Stomach (tissue), 9 donors: ENCODE results near the gene CRTC2. TPM values are rescaled to one million over a fixed set of nuclear protein-coding genes. Genes with fewer than 3 reads are reported as not detected.
A peak's percentile ranks its signal among the peaks of the same experiment; 100 is the strongest.

Experiments
- DNase-seq, 2 donors: peaks; one replicate each; pipeline versions ENCODE4 v3.0.0 to v3.0.0-alpha.2; 2013 to 2019
- H3K27ac ChIP-seq, 5 donors: fragments of 200-600 bp in 4 of 5; sonication (generic) in 4 of 5; one replicate each; pipeline ENCODE4 v1.5.1; 2013 to 2019; ENCODE audit warnings: mild to moderate bottlenecking in 1 of 5, moderate library complexity in 1 of 5
- H3K27me3 ChIP-seq, 3 donors: fragments of 200-600 bp; sonication (generic); one replicate each; pipeline ENCODE4 v1.5.1; 2017 to 2019; ENCODE audit warnings: mixed run types in 1 of 3
- H3K36me3 ChIP-seq, 4 donors: fragments of 200-600 bp; sonication (generic); 1 replicate in 3 of 4; 2 replicates in 1 of 4; pipeline ENCODE4 v1.5.1; 2016 to 2019
- H3K4me1 ChIP-seq, 4 donors: fragments of 200-600 bp; sonication (generic); one replicate each; pipeline ENCODE4 v1.5.1; 2016 to 2019
- H3K4me3 ChIP-seq, 4 donors: fragments of 200-600 bp; sonication (generic) in 3 of 4; one replicate each; pipeline ENCODE4 v1.5.1; 2016 to 2019; ENCODE audit warnings: mild to moderate bottlenecking in 1 of 4
- H3K9me3 ChIP-seq, 4 donors: fragments of 200-600 bp; sonication (generic); one replicate each; pipeline ENCODE4 v1.5.1; 2016 to 2019
- CTCF ChIP-seq, 7 experiments: fragments of 450-650 bp in 4 of 7; fragments of 200-600 bp in 3 of 7; sonication (generic) in 3 of 7; IDR thresholded peaks; one replicate each; pipeline ENCODE4 v1.5.1; 2016 to 2019; ENCODE audit warnings: antibody characterized with exemption in 7 of 7, control low read depth in 2 of 7, mild to moderate bottlenecking in 1 of 7
- EP300 ChIP-seq: sonication (generic); formaldehyde crosslinking; IDR thresholded peaks from one replicate; pipeline ENCODE4 v1.6.1; 2017; ENCODE audit warnings: antibody characterized with exemption
- POLR2A ChIP-seq, 4 donors: fragments of 450-650 bp; IDR thresholded peaks; one replicate each; pipeline ENCODE4 v1.6.1; 2016; ENCODE audit warnings: antibody characterized with exemption in 4 of 4, control low read depth in 2 of 4, mild to moderate bottlenecking in 1 of 4, moderate library complexity in 1 of 4
- POLR2AphosphoS5 ChIP-seq, 3 donors: sonication (generic); formaldehyde crosslinking; IDR thresholded peaks; one replicate each; pipeline ENCODE4 v1.6.1; 2016; ENCODE audit warnings: antibody characterized with exemption in 3 of 3
- WGBS, 5 donors: extraction: QIAGEN DNeasy Blood & Tissue Kit in 3 of 5; methylation state at CpG; one replicate each; pipeline versions ENCODE4 v1.1.5 to v1.1.7; 2013 to 2018; 5-methylcytosine and 5-hydroxymethylcytosine counted together
- intact Hi-C: fragments of 100-400 bp; cut with DNase I; formaldehyde crosslinking; loops from one replicate; pipeline ENCODE4 v1.15.1; 2023; ENCODE audit warnings: low total_unique reads
- polyA plus RNA-seq, 3 donors: library from polyadenylated mRNA; stranded (reverse); fragments of 200-250 nt; gene quantifications; one replicate each; pipeline ENCODE4 v1.2.3, GENCODE V29; 2013
- total RNA-seq, 5 donors: library from RNA; depleted of rRNA; stranded (reverse); fragments of >200 nt; gene quantifications; one replicate each; pipeline versions ENCODE4 v1.1.0 to v1.2.3, GENCODE V29; 2014 to 2016
- donor health status: healthy with polysubstance abuse.
- donor health status: Bipolar disorder and iron deficiency.
- donor health status: healthy.

The CRTC2 gene
- total and polyA plus RNA-seq, 8 donors, result 1.4 to 49.6 (median 21.6) TPM

GRCh38 chr1:153973071-153973470, 14.7 kb upstream of the CRTC2 start:
- intact Hi-C loops, result no loop called here
- no peaks in the 10 kb centered on the region for H3K9me3 ChIP-seq
- WGBS, 5 donors, result 77 to 96% (median 85%) methylated on average over 3 of the region's 3 CpGs
- H3K27ac ChIP-seq, result no peak overlapping the region
- no peak for DNase-seq
- H3K4me1 ChIP-seq, result peaks cover 15 to 45% (median 37%) of the 10 kb centered on the region in 4 donors
- TF ChIP-seq POLR2A (IDR thresholded peaks at IDR 0.05), result no peak
- TF ChIP-seq CTCF (IDR thresholded peaks at IDR 0.05), result no peak
- TF ChIP-seq POLR2AphosphoS5 (IDR thresholded peaks at IDR 0.05), result peak in 1 of 3 donors; percentile 5
- TF ChIP-seq EP300, result no peak
- no peak overlapping the region for H3K4me3 ChIP-seq
- peaks cover 26 to 38% (median 37%) of the 10 kb centered on the region in 4 donors for H3K36me3 ChIP-seq
- H3K27me3 ChIP-seq, result no peaks in the 10 kb centered on the region

- Histone ChIP-seq H3K9me3 (no peaks in the 10 kb centered on the region), H3K27me3 (no peaks in the 10 kb centered on the region), H3K36me3 (peaks cover 21 to 30% (median 28%) of the 10 kb centered on the region in 4 donors), H3K27ac (no peak overlapping the region), H3K4me1 (peaks cover 14 to 47% (median 34%) of the 10 kb centered on the region in 4 donors), H3K4me3 (no peak overlapping the region)
- DNase-seq, result no peak
- intact Hi-C loops, result no loop called here
- TF ChIP-seq POLR2AphosphoS5 (IDR thresholded peaks at IDR 0.05) (no peak), EP300 (no peak), POLR2A (IDR thresholded peaks at IDR 0.05) (no peak), CTCF (IDR thresholded peaks at IDR 0.05) (no peak)
- WGBS, 5 donors, result 79 to 88% (median 85%) methylated on average over 2 of the region's 2 CpGs
Observed at GRCh38 chr1:153970346-153970745, 11.9 kb upstream of the CRTC2 start.

- 37 to 68% (median 57%) methylated on average over 2 of the region's 2 CpGs for WGBS, 5 donors
- no peaks in the 10 kb centered on the region for H3K27me3 ChIP-seq
- TF ChIP-seq CTCF (IDR thresholded peaks at IDR 0.05) (no peak), POLR2AphosphoS5 (IDR thresholded peaks at IDR 0.05) (no peak), EP300 (no peak), POLR2A (IDR thresholded peaks at IDR 0.05) (no peak)
- H3K9me3 ChIP-seq, result no peaks in the 10 kb centered on the region
- H3K4me1 ChIP-seq, result peaks cover 22 to 50% (median 40%) of the 10 kb centered on the region in 4 donors
- H3K27ac ChIP-seq, result peak overlapping the region in 4 of 5 donors; percentile 86 to 97 (median 92)
- intact Hi-C loops, result no loop called here
- no peak for DNase-seq
- peaks cover 8 to 16% (median 14%) of the 10 kb centered on the region in 4 donors for H3K36me3 ChIP-seq
- H3K4me3 ChIP-seq, result peak overlapping the region in 3 of 4 donors; percentile 48 to 57 (median 54)
Observed at GRCh38 chr1:153968972-153969371, 10.6 kb upstream of the CRTC2 start.

DNA sequence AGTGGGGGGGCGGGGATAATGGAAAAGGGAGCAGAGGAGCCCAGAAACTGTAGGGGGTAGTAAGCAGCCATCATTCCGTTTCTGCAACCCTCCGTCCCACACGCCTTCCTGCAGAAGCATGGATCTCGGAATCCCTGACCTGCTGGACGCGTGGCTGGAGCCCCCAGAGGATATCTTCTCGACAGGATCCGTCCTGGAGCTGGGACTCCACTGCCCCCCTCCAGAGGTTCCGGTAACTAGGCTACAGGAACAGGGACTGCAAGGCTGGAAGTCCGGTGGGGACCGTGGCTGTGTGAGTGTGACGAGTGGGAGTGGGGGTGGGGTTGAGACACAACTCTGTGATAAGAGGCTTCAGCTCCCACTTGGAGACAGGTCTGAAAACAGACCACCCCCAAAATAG, 10.0 kb upstream of the CRTC2 start:
- Histone ChIP-seq H3K27me3 (no peaks in the 10 kb centered on the region), H3K4me3 (peak overlapping the region; percentile 48 to 57 (median 54)), H3K9me3 (no peaks in the 10 kb centered on the region), H3K27ac (peak overlapping the region; percentile 86 to 97 (median 91)), H3K36me3 (peaks cover 3 to 11% (median 9%) of the 10 kb centered on the region in 4 donors), H3K4me1 (peaks cover 22 to 51% (median 44%) of the 10 kb centered on the region in 4 donors)
- peak in 1 of 2 donors; percentile 62 for DNase-seq
- WGBS, 5 donors, result 6 to 18% (median 7%) methylated on average over 12 to 13 of the region's 13 CpGs
- TF ChIP-seq EP300, result no peak
- no peak for TF ChIP-seq CTCF (IDR thresholded peaks at IDR 0.05)
- TF ChIP-seq POLR2A (IDR thresholded peaks at IDR 0.05), result no peak
- no peak for TF ChIP-seq POLR2AphosphoS5 (IDR thresholded peaks at IDR 0.05)
- intact Hi-C loops, result no loop called here
